ENCODE measurements around the gene EXD2. TPM values are rescaled to one million over a fixed set of nuclear protein-coding genes. Genes with fewer than 3 reads are reported as not detected.

Gene EXD2
- total and polyA plus RNA-seq, 2 of the 13 experiments (the other 11 are each of a cell fraction or from before 2014, with no cell fraction given): 9.5 to 15.1 TPM

DNA sequence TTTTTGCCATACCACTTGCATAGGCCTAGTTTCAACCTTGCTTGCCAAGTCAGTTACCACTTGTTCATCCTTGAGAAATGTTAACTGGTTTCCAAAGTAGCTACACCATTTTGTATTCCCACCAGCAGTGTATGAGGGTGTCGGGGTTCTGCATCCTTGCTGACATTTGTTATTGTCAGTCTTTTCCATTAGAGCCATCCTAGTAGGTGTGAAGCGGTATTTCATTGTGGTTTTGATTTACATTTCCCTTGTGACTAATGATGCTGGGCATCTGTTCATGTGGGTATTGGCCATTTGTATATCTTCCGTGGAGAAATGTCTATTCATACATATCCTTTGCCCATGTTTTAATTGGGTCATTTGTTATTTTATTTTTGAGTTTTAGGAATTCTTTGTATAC lies 41.1 kb downstream of the EXD2 start:
- H3K36me3 ChIP-seq (replicated peaks in 1 of 2; ENCODE audit: control insufficient read depth in 1 of 2, insufficient read depth in 2 of 2, low read length in 2 of 2): peaks cover 11 to 33% of the 10 kb centered on the region in 2 experiments
- ChIA-PET POLR2A (no interaction called here), CTCF (ENCODE audit: low intra/inter-chr PET ratio, low total read pairs) (no interaction called here)
- no peaks in the 10 kb centered on the region for H3K9me3 ChIP-seq (ENCODE audit: low read length)
- no peak overlapping the region for H3K27ac ChIP-seq (ENCODE audit: extremely low read length, insufficient read depth, low read length)
- H3K4me2 ChIP-seq (ENCODE audit: low read depth, low read length): no peak overlapping the region
- WGBS (ENCODE audit: low lambda C conversion rate): 93% methylated on average over 3 of the region's 3 CpGs
- no peaks in the 10 kb centered on the region for H4K20me1 ChIP-seq (ENCODE audit: insufficient read depth, low read length)
- TF ChIP-seq MZF1 (CRISPR knock-in tag; IDR thresholded peaks at IDR 0.05; ENCODE audit: borderline replicate concordance) (no peak), PITX1 (CRISPR knock-in tag; IDR thresholded peaks at IDR 0.05) (no peak), SNAI1 (CRISPR knock-in tag; IDR thresholded peaks at IDR 0.05; ENCODE audit: borderline replicate concordance) (no peak), ZNF879 (CRISPR knock-in tag; IDR thresholded peaks at IDR 0.05) (no peak), MIER3 (CRISPR knock-in tag; IDR thresholded peaks at IDR 0.05; ENCODE audit: borderline replicate concordance) (no peak), CBFB (CRISPR knock-in tag; IDR thresholded peaks at IDR 0.05) (no peak), ZNF629 (CRISPR knock-in tag; conservative IDR thresholded peaks at IDR 0.05) (no peak), EED (CRISPR knock-in tag; IDR thresholded peaks at IDR 0.05) (no peak), NR1H2 (CRISPR knock-in tag; IDR thresholded peaks at IDR 0.05; ENCODE audit: borderline replicate concordance, low read depth) (no peak), YY1 (IDR thresholded peaks at IDR 0.05; ENCODE audit: insufficient read depth, insufficient replicate concordance, low read depth, low read length) (no peak), RARA (CRISPR knock-in tag; IDR thresholded peaks at IDR 0.05) (no peak), CAMTA2 (CRISPR knock-in tag; IDR thresholded peaks at IDR 0.05; ENCODE audit: borderline replicate concordance) (no peak), HOXD1 (CRISPR knock-in tag; IDR thresholded peaks at IDR 0.05) (no peak), PHB2 (IDR thresholded peaks at IDR 0.05; ENCODE audit: partially characterized antibody) (no peak), ZNF616 (CRISPR knock-in tag; IDR thresholded peaks at IDR 0.05; ENCODE audit: low read depth) (no peak)
- TF ChIP-seq, protein P1, sequence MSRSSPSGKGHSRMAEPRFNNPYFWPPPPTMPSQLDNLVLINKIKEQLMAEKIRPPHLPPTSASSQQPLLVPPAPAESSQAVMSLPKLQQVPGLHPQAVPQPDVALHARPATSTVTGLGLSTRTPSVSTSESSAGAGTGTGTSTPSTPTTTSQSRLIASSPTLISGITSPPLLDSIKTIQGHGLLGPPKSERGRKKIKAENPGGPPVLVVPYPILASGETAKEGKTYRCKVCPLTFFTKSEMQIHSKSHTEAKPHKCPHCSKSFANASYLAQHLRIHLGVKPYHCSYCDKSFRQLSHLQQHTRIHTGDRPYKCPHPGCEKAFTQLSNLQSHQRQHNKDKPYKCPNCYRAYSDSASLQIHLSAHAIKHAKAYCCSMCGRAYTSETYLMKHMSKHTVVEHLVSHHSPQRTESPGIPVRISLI (CRISPR knock-in tag; IDR thresholded peaks at IDR 0.05; ENCODE audit: borderline replicate concordance): no peak
- TF ChIP-seq, protein P2, sequence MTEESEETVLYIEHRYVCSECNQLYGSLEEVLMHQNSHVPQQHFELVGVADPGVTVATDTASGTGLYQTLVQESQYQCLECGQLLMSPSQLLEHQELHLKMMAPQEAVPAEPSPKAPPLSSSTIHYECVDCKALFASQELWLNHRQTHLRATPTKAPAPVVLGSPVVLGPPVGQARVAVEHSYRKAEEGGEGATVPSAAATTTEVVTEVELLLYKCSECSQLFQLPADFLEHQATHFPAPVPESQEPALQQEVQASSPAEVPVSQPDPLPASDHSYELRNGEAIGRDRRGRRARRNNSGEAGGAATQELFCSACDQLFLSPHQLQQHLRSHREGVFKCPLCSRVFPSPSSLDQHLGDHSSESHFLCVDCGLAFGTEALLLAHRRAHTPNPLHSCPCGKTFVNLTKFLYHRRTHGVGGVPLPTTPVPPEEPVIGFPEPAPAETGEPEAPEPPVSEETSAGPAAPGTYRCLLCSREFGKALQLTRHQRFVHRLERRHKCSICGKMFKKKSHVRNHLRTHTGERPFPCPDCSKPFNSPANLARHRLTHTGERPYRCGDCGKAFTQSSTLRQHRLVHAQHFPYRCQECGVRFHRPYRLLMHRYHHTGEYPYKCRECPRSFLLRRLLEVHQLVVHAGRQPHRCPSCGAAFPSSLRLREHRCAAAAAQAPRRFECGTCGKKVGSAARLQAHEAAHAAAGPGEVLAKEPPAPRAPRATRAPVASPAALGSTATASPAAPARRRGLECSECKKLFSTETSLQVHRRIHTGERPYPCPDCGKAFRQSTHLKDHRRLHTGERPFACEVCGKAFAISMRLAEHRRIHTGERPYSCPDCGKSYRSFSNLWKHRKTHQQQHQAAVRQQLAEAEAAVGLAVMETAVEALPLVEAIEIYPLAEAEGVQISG (CRISPR knock-in tag; IDR thresholded peaks at IDR 0.05): no peak
- TF ChIP-seq, protein P3, sequence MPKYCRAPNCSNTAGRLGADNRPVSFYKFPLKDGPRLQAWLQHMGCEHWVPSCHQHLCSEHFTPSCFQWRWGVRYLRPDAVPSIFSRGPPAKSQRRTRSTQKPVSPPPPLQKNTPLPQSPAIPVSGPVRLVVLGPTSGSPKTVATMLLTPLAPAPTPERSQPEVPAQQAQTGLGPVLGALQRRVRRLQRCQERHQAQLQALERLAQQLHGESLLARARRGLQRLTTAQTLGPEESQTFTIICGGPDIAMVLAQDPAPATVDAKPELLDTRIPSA (CRISPR knock-in tag; IDR thresholded peaks at IDR 0.05; ENCODE audit: borderline replicate concordance): no peak
- TF ChIP-seq, protein P4, sequence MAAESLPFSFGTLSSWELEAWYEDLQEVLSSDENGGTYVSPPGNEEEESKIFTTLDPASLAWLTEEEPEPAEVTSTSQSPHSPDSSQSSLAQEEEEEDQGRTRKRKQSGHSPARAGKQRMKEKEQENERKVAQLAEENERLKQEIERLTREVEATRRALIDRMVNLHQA (CRISPR knock-in tag; IDR thresholded peaks at IDR 0.05): no peak
- in situ Hi-C loops (cut with HindIII; ENCODE audit: extremely low pct_ligation_motif_present, low pct_unique_long_range_greater_than_20kb): no loop called here
- FAIRE-seq (no peak), ATAC-seq (no peak), DNase-seq (ENCODE audit: low spot score) (no peak)
- no peaks in the 10 kb centered on the region for H3K79me2 ChIP-seq (ENCODE audit: insufficient read depth, low read length)
- H3K9ac ChIP-seq (ENCODE audit: insufficient read depth, low read depth, low read length): no peak overlapping the region
- intact Hi-C loops (cut with micrococcal nuclease; ENCODE audit: unreplicated experiment): no loop called here
- no peaks in the 10 kb centered on the region for H3K27me3 ChIP-seq (ENCODE audit: control insufficient read depth in 1 of 2, insufficient read depth in 2 of 2, low read length in 2 of 2)
- no peak overlapping the region for H2AFZ ChIP-seq (ENCODE audit: low read length)
- H3K4me1 ChIP-seq (ENCODE audit: insufficient read depth, low read length): no peaks in the 10 kb centered on the region
- no peak overlapping the region for H3K4me3 ChIP-seq (replicated peaks in 1 of 3; ENCODE audit: insufficient read depth in 1 of 3, low read depth in 2 of 3, low read length in 3 of 3)
- BruUV-seq (replicated peaks): no TSS peak

Data from HepG2 (cell line).